Stimulated activated CD8-positive, alpha-beta memory T cell treated with anti-CD3 and anti-CD28 coated beads, Interleukin-15, amount 100 ng/mL, for 4 hours (primary cell): ENCODE data around the gene TCTA.

ENCODE experiments used
- DNase-seq, 2 donors: peaks; one replicate each; pipeline ENCODE4 v3.0.0-alpha.2; 2020; ENCODE audit warnings: low read depth in 2 of 2

TCTA gene

GRCh38 chr3:49460956-49461355 lies 48.7 kb downstream of the TCTA start:
- DNase-seq: no peak

GRCh38 chr3:49461443-49462171 lies 49.4 kb downstream of the TCTA start:
- no peak for DNase-seq

- DNase-seq: no peak
Observed at GRCh38 chr3:49462222-49462621, 50.0 kb downstream of the TCTA start.

DNA sequence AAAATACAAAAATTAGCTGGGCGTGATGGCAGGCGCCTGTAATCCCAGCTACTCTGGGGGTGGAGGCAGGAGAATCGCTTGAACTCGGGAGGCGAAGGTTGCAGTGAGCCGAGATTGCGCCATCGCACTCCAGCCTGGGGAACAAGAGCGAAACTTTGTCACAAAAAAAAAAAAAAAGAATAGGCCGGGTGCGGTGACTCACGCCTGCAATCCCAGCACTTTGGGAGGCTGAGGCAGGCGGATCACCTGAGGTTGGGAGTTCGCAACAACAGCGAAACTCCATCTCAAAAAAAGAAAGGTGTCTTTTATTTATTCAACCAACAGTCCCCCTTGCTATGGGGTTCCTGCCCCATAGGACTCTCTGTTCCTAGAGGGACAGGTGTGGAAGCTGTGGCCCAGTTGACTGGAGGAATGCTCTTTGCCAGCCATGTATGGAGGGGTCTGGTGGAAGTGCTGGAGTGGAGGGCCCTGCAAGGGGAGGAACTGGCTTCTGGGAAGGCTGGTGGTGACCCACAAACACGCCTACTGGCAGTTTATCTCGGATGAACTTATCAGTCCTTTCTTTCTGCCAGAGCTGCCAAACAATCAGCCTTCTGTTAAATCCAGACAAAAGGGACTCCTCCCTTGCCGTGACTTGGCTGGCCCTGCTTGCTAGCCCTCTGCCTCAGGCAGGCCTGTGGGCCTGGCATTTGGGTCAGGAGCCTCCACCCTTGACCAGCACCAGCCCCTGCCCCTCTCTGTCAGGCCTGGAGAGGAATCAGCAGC lies 53.2 kb downstream of the TCTA start:
- DNase-seq: no peak
